Upper lobe of left lung (tissue), 6 donors: ENCODE measurements around the gene TERT. TPM values are rescaled to one million over a fixed set of nuclear protein-coding genes. Genes with fewer than 3 reads are reported as not detected.

ENCODE experiments used
- ATAC-seq, 2 donors: fragments of 200-7000 bp; cut with Tn5 transposase; one replicate each; pipeline ENCODE4 v1.9.1; 2022; ENCODE audit warnings: mild to moderate bottlenecking in 2 of 2, moderate library complexity in 2 of 2; ENCODE audit not compliant: low FRiP score in 2 of 2
- DNase-seq, 2 donors: peaks; one replicate each; pipeline ENCODE4 v3.0.0-alpha.2; 2019 to 2020
- H3K27ac ChIP-seq, 4 donors: fragments of 200-600 bp; sonication (generic); one replicate each; pipeline ENCODE4 v1.5.1; 2016 to 2019
- H3K27me3 ChIP-seq, 4 donors: fragments of 200-600 bp; sonication (generic); one replicate each; pipeline ENCODE4 v1.5.1; 2017 to 2019
- H3K36me3 ChIP-seq, 4 donors: fragments of 200-600 bp; sonication (generic); one replicate each; pipeline ENCODE4 v1.5.1; 2016 to 2019
- H3K4me1 ChIP-seq, 4 donors: fragments of 200-600 bp; sonication (generic); one replicate each; pipeline ENCODE4 v1.5.1; 2018 to 2019
- H3K4me3 ChIP-seq, 4 donors: fragments of 200-600 bp; sonication (generic); one replicate each; pipeline ENCODE4 v1.5.1; 2017 to 2019; ENCODE audit warnings: mild to moderate bottlenecking in 2 of 4, moderate library complexity in 1 of 4
- H3K9me3 ChIP-seq, 4 donors: fragments of 200-600 bp; sonication (generic); one replicate each; pipeline ENCODE4 v1.5.1; 2018 to 2019
- EP300 ChIP-seq, 4 donors: sonication (generic); formaldehyde crosslinking; IDR thresholded peaks; one replicate each; pipeline ENCODE4 v1.5.1; 2017; ENCODE audit warnings: antibody characterized with exemption in 4 of 4, control low read depth in 2 of 4
- POLR2A ChIP-seq, 4 donors: fragments of 450-650 bp; IDR thresholded peaks; one replicate each; pipeline ENCODE4 v1.5.1; 2016 to 2017; ENCODE audit warnings: antibody characterized with exemption in 4 of 4, mild to moderate bottlenecking in 2 of 4
- POLR2AphosphoS5 ChIP-seq, 2 donors: sonication (generic); formaldehyde crosslinking; IDR thresholded peaks; one replicate each; pipeline ENCODE4 v1.5.1; 2017; ENCODE audit warnings: antibody characterized with exemption in 2 of 2
- WGBS, 2 donors: methylation state at CpG; one replicate each; pipeline ENCODE4 v1.1.5; 2017 to 2018; 5-methylcytosine and 5-hydroxymethylcytosine counted together
- total RNA-seq, 6 donors: library from RNA; depleted of rRNA in 4 of 6; stranded (reverse); fragments of >200 nt in 4 of 6; gene quantifications; one replicate each; pipeline versions ENCODE4 v1.1.0 to v1.2.1, GENCODE V29; 2016 to 2021
- TF ChIP-seq, protein P1 (sequence below), 6 experiments: fragments of 450-650 bp in 4 of 6; fragments of 200-600 bp in 2 of 6; sonication (generic) in 2 of 6; IDR thresholded peaks; one replicate each; pipeline ENCODE4 v1.5.1; 2016 to 2019; ENCODE audit warnings: antibody characterized with exemption in 6 of 6
- donor health status: DM: no; HTN: no; CAD: no; lungs with moderate emphysema.
- donor health status: DM: no; HTN: yes; CAD: no; lungs with severe emphysema.

Gene TERT
- total RNA-seq, 6 donors from 2014 or later = 0.06 to 0.07 TPM; not detected in 4

DNA sequence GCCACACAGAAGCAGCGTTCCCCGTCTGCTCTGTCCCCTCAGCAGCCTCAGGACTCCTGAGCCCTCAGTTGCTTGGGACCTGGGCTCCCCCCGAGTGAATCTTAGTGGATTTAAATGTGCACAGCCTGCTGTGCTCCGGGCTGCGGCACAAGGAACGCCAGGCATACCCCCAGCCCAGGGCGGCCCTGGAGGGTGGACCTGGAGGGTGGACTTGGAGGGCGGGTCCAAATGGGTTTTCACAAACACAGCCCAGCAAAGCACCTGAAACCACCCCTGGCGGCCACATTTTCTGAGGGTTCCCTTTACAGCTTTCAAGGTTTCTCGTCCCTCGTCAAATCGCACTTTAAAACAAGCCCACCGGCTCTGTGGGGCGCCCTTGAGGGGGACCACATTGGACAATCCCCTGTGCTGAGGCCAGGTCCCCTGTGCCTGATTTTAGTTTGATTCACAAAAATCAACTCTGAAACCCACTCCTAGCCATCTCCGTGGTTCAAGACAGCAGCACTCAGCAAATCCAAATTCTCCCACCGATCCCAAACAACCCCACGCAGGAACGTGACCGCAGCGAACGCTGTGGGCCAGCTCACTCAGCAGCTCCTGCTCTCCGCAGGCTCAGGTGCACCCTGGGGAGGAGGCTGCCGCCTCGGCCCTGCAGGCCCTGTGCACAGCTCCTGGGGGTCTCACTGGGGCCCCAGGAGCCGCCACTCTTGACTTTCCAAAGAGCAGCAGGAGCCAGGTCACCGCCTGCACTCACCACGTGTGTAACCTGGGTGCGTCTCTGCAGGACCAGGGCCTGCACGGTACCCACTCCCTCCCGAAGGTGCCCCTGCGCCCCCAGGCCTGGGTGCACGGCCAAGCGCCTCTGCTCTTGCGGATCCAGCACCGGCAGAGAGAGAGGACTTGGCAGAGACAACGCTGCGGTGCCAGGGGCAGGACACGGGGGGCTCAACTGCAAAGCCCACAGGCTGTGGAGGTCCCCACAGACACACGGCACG, 29.1 kb downstream of the TERT start:
- Histone ChIP-seq H3K27me3 (no peaks in the 10 kb centered on the region), H3K4me1 (no peaks in the 10 kb centered on the region), H3K36me3 (no peaks in the 10 kb centered on the region), H3K4me3 (no peak overlapping the region), H3K9me3 (peaks cover 0 to 16% (median 7%) of the 10 kb centered on the region in 4 donors), H3K27ac (no peak overlapping the region)
- TF ChIP-seq POLR2A (IDR thresholded peaks at IDR 0.05) (no peak), EP300 (IDR thresholded peaks at IDR 0.05) (no peak), POLR2AphosphoS5 (IDR thresholded peaks at IDR 0.05) (no peak)
- TF ChIP-seq, protein P1, sequence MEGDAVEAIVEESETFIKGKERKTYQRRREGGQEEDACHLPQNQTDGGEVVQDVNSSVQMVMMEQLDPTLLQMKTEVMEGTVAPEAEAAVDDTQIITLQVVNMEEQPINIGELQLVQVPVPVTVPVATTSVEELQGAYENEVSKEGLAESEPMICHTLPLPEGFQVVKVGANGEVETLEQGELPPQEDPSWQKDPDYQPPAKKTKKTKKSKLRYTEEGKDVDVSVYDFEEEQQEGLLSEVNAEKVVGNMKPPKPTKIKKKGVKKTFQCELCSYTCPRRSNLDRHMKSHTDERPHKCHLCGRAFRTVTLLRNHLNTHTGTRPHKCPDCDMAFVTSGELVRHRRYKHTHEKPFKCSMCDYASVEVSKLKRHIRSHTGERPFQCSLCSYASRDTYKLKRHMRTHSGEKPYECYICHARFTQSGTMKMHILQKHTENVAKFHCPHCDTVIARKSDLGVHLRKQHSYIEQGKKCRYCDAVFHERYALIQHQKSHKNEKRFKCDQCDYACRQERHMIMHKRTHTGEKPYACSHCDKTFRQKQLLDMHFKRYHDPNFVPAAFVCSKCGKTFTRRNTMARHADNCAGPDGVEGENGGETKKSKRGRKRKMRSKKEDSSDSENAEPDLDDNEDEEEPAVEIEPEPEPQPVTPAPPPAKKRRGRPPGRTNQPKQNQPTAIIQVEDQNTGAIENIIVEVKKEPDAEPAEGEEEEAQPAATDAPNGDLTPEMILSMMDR (IDR thresholded peaks at IDR 0.05) = no peak
- peak in 1 of 2 donors; percentile 5 for ATAC-seq
- 91 to 92% methylated on average over 25 to 40 of the region's 40 CpGs for WGBS, 2 donors
- DNase-seq = peak in 1 of 2 donors; percentile 70

DNA sequence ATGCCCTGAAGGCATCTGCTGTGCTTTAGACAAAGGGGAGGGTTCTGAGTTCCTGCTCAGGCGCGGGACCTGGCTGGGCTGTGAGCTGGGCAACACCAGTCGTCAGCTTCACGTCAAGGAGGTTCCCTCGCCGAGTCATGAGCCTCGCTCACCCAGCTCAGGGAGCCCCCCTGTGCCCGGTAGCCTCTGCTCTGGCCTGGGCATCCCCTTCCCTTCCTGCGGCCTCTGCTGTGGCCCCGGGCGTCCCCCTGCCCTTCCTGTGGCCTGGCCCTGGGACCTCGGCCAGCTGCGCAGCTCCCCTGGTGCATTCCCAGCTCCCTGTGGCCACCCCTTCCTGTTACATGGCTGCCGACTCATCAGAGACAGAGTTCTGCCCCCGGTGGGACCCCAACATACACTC, 29.8 kb downstream of the TERT start:
- WGBS, 2 donors = 49 to 83% methylated on average over 3 to 14 of the region's 15 CpGs
- H3K4me3 ChIP-seq = no peak overlapping the region
- TF ChIP-seq POLR2A (IDR thresholded peaks at IDR 0.05) = no peak
- TF ChIP-seq, protein P1 (IDR thresholded peaks at IDR 0.05) = no peak
- no peak for TF ChIP-seq POLR2AphosphoS5 (IDR thresholded peaks at IDR 0.05)
- no peak for TF ChIP-seq EP300 (IDR thresholded peaks at IDR 0.05)
- H3K27ac ChIP-seq = no peak overlapping the region
- ATAC-seq (no peak), DNase-seq (peak in 1 of 2 donors; percentile 60)
- no peaks in the 10 kb centered on the region for H3K36me3 ChIP-seq
- peaks cover 0 to 16% (median 7%) of the 10 kb centered on the region in 4 donors for H3K9me3 ChIP-seq
- no peaks in the 10 kb centered on the region for H3K27me3 ChIP-seq
- no peaks in the 10 kb centered on the region for H3K4me1 ChIP-seq

DNA sequence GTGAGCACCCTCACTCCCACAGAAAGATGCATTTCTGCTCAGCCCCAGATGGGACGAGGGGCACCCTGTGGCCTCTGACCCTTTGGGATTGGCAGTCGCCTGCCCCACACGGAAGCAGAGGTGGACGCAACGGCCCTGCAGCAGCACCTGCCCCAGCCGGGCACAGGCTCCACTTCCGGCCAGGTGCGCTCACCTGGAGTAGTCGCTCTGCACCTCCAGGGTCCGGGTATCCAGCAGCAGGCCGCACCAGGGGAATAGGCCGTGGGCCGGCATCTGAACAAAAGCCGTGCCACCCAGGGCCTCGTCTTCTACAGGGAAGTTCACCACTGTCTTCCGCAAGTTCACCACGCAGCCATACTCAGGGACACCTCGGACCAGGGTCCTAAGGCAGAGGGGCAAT, 30.7 kb downstream of the TERT start:
- no peak overlapping the region for H3K4me3 ChIP-seq
- DNase-seq (no peak), ATAC-seq (no peak)
- no peaks in the 10 kb centered on the region for H3K36me3 ChIP-seq
- H3K4me1 ChIP-seq = no peaks in the 10 kb centered on the region
- H3K9me3 ChIP-seq = peaks cover 0 to 16% (median 7%) of the 10 kb centered on the region in 4 donors
- WGBS, 2 donors = 88% methylated on average over 18 of the region's 18 CpGs; no CpG with 5 or more reads in 1 of the 2 donors
- TF ChIP-seq EP300 (IDR thresholded peaks at IDR 0.05) (no peak), POLR2AphosphoS5 (IDR thresholded peaks at IDR 0.05) (no peak), POLR2A (IDR thresholded peaks at IDR 0.05) (no peak)
- TF ChIP-seq, protein P1 (IDR thresholded peaks at IDR 0.05) = no peak
- no peak overlapping the region for H3K27ac ChIP-seq
- no peaks in the 10 kb centered on the region for H3K27me3 ChIP-seq

DNA sequence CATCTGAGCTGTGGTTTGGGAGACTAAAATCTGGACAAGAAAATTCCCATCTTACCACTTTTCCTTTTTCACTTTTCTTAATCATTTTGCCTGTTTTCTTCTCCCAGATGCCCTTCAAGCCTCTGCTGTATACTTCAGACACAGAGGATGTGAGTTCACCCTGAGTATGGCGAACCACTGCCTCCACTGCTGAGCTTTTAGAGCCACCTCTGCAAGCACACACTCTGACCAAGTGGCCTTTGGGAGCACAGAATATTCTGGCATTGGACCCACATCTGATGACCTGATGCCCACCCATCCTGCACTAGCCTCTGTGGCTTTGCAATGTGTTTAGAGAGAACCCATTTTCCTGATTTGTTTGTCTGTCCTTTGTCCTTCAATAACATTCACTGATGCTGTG, 32.5 kb downstream of the TERT start:
- TF ChIP-seq POLR2AphosphoS5 (IDR thresholded peaks at IDR 0.05) = no peak
- TF ChIP-seq, protein P1 (IDR thresholded peaks at IDR 0.05) = no peak
- no peak for ATAC-seq
- no peak overlapping the region for H3K4me3 ChIP-seq
- H3K27me3 ChIP-seq = no peaks in the 10 kb centered on the region
- no peaks in the 10 kb centered on the region for H3K36me3 ChIP-seq
- 76 to 82% methylated on average over 1 of the region's 1 CpG for whole genome bisulfite sequencing, 2 donors
- no peak overlapping the region for H3K27ac ChIP-seq
- H3K9me3 ChIP-seq = peaks cover 0 to 16% (median 7%) of the 10 kb centered on the region in 4 donors
- DNase-seq = no peak
- no peaks in the 10 kb centered on the region for H3K4me1 ChIP-seq
